ENCODE measurements around the gene HHAT. TPM values are rescaled to one million over a fixed set of nuclear protein-coding genes. Genes with fewer than 3 reads are reported as not detected.

The HHAT gene
- total and polyA plus RNA-seq, 2 of the 4 experiments (the other 2 are of a cell fraction): 1.7 to 2.5 TPM

DNA sequence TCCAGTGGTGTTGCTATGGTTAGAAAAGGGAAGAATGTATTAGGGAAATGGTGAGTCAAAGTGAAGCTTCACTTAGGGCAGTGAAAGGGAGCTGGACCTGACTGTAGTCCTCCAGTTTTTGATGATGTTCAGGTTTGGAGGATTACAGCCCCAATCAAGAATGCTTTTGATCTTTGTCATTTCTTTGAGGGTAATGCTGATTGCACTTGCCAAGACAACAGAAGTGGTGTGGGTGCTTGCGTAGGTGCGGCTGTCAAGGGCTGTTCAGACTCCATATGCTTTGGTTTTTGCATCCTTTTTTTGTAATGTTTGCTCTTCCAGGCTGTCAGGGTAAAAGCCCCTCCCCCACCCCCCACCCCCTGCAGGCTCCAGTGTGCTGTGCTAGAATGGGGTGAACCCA is 38.9 kb downstream of the HHAT start:
- no peak overlapping the region for H3K4ac ChIP-seq (ENCODE audit: low read depth, low read length)
- H3K18ac ChIP-seq (ENCODE audit: low read depth, low read length): no peak overlapping the region
- no peaks in the 10 kb centered on the region; the same call in 1 of the 2 replicates for H3K4me1 ChIP-seq (ENCODE audit: control insufficient read depth, insufficient read depth, low read length)
- DNase-seq (no peak), ATAC-seq (ENCODE audit: low read depth) (no peak)
- BruUV-seq (replicated peaks): no TSS peak
- intact Hi-C loops (cut with micrococcal nuclease) (no loop called here), dilution Hi-C loops (cut with HindIII; ENCODE audit: low sequenced_read_pairs, unreplicated experiment) (no loop called here), in situ Hi-C loops (cut with MboI; ENCODE audit: low sequenced_read_pairs) (no loop called here)
- H3K9me3 ChIP-seq (ENCODE audit: control insufficient read depth, insufficient read depth, low read length): no peaks in the 10 kb centered on the region
- H3K9ac ChIP-seq (ENCODE audit: low read depth, low read length): no peak overlapping the region
- H3K14ac ChIP-seq (replicated peaks; ENCODE audit: low read depth, low read length): no peak overlapping the region
- no peak overlapping the region for H3K4me2 ChIP-seq (ENCODE audit: low read depth, low read length)
- H2BK120ac ChIP-seq (ENCODE audit: low read depth, low read length): no peak overlapping the region
- H2AFZ ChIP-seq (replicated peaks; ENCODE audit: low read length, poor library complexity): no peak overlapping the region
- no CpG with 5 or more reads among the region's 2 CpGs for WGBS, 2 experiments (ENCODE audit: extremely low coverage in 2 of 2, insufficient read length in 1 of 2)
- POLR2A ChIA-PET (ENCODE audit: unreplicated experiment): no interaction called here
- no peak overlapping the region for H2BK15ac ChIP-seq (ENCODE audit: low read depth, low read length)
- H3K79me1 ChIP-seq (ENCODE audit: low read depth in 1 of 2, low read length in 2 of 2): no peaks in the 10 kb centered on the region
- 0 out of 2 replicates have a peak, but pooled peaks cover 2% of the 10 kb centered on the region for H3K27me3 ChIP-seq (ENCODE audit: control insufficient read depth, insufficient read depth, low read length)
- CTCF ChIA-PET: no interaction called here
- H3K27ac ChIP-seq (ENCODE audit: insufficient read depth, low read length): no peak overlapping the region
- H4K20me1 ChIP-seq (ENCODE audit: insufficient read depth, low read length): no peaks in the 10 kb centered on the region
- no peak overlapping the region for H3K56ac ChIP-seq (ENCODE audit: extremely low read depth, insufficient read depth, low read length)
- H2BK20ac ChIP-seq (ENCODE audit: low read depth, low read length): no peak overlapping the region
- no peak overlapping the region for H3K23ac ChIP-seq (ENCODE audit: low read depth, low read length)
- no peak overlapping the region for H2AK9ac ChIP-seq (replicated peaks; ENCODE audit: low read depth, low read length, poor library complexity)
- no peaks in the 10 kb centered on the region for H3K36me3 ChIP-seq (ENCODE audit: control insufficient read depth, insufficient read depth, low read length)
- H3K9me1 ChIP-seq (ENCODE audit: insufficient read depth, low read length): no peaks in the 10 kb centered on the region
- no peak overlapping the region for H2BK5ac ChIP-seq (ENCODE audit: low read depth, low read length, poor library complexity, severe bottlenecking)
- H4K5ac ChIP-seq (ENCODE audit: low read depth, low read length): no peak overlapping the region
- H2AK5ac ChIP-seq (ENCODE audit: low read depth, low read length): no peak overlapping the region
- H3K4me3 ChIP-seq (ENCODE audit: insufficient read depth, low read depth, low read length): no peak overlapping the region
- no peak overlapping the region for H4K91ac ChIP-seq (ENCODE audit: insufficient read depth, low read depth, low read length)
- no peak overlapping the region for H4K8ac ChIP-seq (ENCODE audit: low read depth in 2 of 2, low read length in 2 of 2)
- TF ChIP-seq CHD1 (IDR thresholded peaks at IDR 0.05; ENCODE audit: low read depth, low read length) (no peak), MAZ (IDR thresholded peaks at IDR 0.05; ENCODE audit: borderline replicate concordance, low read depth, low read length) (no peak), NFE2L2 (IDR thresholded peaks at IDR 0.05; ENCODE audit: low read depth, low read length) (no peak), FOS (IDR thresholded peaks at IDR 0.05; ENCODE audit: low read depth, low read length) (no peak)
- TF ChIP-seq, protein P1, sequence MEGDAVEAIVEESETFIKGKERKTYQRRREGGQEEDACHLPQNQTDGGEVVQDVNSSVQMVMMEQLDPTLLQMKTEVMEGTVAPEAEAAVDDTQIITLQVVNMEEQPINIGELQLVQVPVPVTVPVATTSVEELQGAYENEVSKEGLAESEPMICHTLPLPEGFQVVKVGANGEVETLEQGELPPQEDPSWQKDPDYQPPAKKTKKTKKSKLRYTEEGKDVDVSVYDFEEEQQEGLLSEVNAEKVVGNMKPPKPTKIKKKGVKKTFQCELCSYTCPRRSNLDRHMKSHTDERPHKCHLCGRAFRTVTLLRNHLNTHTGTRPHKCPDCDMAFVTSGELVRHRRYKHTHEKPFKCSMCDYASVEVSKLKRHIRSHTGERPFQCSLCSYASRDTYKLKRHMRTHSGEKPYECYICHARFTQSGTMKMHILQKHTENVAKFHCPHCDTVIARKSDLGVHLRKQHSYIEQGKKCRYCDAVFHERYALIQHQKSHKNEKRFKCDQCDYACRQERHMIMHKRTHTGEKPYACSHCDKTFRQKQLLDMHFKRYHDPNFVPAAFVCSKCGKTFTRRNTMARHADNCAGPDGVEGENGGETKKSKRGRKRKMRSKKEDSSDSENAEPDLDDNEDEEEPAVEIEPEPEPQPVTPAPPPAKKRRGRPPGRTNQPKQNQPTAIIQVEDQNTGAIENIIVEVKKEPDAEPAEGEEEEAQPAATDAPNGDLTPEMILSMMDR (conservative IDR thresholded peaks at IDR 0.05; ENCODE audit: low read depth, low read length): no peak
